Prostate gland (tissue), 2 donors: ENCODE results near the gene TTLL13.

Source experiments
- POLR2A ChIP-seq: fragments of 450-650 bp; IDR thresholded peaks from one replicate; pipeline ENCODE4 v1.6.1; 2016; ENCODE audit warnings: antibody characterized with exemption, mild to moderate bottlenecking
- POLR2AphosphoS5 ChIP-seq: sonication (generic); formaldehyde crosslinking; IDR thresholded peaks from one replicate; pipeline ENCODE4 v1.6.1; 2017; ENCODE audit warnings: antibody characterized with exemption
- TF ChIP-seq, protein P1 (sequence below), 4 experiments: fragments of 200-600 bp in 2 of 4; fragments of 450-650 bp in 2 of 4; sonication (generic) in 2 of 4; IDR thresholded peaks; 1 replicate in 3 of 4; 2 replicates in 1 of 4; pipeline ENCODE4 v1.5.1; 2016 to 2019; ENCODE audit warnings: antibody characterized with exemption in 4 of 4, mild to moderate bottlenecking in 2 of 4, moderate library complexity in 2 of 4

DNA sequence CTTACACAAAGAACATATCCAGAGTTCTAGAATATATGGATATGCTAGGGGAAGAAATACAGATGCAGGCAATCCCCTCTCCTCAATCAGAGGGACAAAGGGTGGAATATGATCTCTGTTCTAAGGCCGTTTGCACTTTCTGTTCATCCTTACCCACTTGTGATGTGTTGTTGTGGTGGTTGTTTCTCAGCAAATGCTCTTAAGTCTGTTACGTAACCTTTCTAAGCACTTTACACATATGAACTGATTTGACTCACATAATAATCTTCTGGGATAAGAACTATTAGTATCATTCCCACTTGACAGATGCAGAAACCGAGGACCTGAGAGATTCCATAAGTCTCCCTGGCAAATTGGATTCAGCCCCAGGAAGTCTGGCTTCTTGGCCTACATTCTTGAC lies 56.6 kb downstream of the TTLL13 start:
- TF ChIP-seq, protein P1, sequence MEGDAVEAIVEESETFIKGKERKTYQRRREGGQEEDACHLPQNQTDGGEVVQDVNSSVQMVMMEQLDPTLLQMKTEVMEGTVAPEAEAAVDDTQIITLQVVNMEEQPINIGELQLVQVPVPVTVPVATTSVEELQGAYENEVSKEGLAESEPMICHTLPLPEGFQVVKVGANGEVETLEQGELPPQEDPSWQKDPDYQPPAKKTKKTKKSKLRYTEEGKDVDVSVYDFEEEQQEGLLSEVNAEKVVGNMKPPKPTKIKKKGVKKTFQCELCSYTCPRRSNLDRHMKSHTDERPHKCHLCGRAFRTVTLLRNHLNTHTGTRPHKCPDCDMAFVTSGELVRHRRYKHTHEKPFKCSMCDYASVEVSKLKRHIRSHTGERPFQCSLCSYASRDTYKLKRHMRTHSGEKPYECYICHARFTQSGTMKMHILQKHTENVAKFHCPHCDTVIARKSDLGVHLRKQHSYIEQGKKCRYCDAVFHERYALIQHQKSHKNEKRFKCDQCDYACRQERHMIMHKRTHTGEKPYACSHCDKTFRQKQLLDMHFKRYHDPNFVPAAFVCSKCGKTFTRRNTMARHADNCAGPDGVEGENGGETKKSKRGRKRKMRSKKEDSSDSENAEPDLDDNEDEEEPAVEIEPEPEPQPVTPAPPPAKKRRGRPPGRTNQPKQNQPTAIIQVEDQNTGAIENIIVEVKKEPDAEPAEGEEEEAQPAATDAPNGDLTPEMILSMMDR (IDR thresholded peaks at IDR 0.05), result no peak
- no peak for TF ChIP-seq POLR2A
- no peak for TF ChIP-seq POLR2AphosphoS5
